GM19193 (cell line): Measurements from ENCODE around the gene PFDN2.

Experiments
- POLR2A ChIP-seq: IDR thresholded peaks from 4 replicates; pipeline ENCODE4 v1.6.1; 2011; ENCODE audit not compliant: insufficient read depth, insufficient read length; ENCODE audit errors: extremely low read depth

The PFDN2 gene

DNA sequence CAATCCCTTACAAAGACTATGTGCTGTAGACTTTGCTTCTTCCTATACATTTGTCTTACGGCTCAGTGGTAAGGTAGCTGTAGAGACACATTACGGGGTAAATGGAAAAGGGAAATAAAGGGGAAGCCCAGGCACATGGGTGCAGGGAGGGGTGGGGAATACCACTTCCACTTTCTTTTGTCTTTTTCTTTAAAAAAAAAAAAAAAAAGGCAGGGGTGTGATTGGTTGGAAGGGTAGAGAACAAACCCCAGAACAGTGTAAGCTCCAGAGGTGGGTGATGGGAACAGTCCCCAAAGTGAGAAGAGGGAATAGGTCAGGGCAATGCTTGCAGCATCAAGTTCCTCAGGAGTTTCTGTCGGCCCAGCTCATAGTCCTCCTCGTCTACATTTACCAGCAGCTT is 4.0 kb upstream of the PFDN2 start:
- no peak for TF ChIP-seq POLR2A

DNA sequence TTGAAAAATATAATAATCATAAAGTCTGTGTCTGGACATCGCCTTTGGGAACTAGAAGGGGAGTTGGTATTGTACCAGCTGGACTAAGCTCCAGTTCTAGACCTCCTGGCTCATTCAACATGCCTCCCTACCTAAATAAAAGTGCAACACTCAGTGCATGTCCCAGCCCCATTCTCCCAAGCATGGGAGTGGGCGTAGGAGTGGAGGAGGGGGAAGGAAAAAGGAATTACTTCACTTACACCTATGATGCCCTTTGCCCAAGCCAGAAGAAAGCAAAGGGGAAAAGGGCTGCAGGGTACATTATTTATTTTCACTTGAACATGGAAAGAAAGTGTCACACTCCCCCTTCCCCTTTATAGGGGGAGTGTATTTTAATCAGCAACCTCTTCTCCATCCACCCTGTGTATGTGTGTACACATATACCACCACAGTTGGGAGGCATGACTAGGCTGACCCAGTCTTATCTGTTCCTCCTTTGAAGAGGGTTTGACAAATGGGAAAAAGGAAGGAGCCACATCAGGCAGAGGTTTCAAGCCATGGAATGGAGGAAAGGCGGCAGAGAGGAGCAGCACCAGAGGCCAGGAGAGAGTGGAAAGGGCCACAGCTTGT is 3.3 kb upstream of the PFDN2 start:
- no peak for TF ChIP-seq POLR2A

DNA sequence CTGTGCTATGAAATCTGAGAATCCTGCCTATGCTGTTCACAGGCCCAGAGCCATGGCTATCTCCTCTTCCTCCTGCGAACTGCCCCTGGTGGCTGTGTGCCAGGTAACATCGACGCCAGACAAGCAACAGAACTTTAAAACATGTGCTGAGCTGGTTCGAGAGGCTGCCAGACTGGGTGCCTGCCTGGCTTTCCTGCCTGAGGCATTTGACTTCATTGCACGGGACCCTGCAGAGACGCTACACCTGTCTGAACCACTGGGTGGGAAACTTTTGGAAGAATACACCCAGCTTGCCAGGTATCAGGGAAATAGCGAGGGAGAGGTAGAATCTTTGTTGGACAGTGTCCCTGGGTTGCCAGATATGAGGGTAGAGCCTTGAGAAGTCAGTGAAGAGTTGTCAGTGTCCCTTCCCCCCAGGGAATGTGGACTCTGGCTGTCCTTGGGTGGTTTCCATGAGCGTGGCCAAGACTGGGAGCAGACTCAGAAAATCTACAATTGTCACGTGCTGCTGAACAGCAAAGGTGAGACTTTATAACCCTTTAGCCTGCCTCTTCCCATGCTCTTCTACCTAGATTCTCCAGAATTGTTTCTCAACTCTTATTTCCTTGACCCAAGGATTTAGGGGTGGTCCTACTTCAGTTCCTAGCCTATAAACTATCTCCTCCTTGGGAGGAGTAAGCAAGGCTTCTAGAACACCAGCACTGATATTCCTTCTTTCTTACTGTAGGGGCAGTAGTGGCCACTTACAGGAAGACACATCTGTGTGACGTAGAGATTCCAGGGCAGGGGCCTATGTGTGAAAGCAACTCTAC is 1.5 kb upstream of the PFDN2 start:
- no peak for TF ChIP-seq POLR2A

DNA sequence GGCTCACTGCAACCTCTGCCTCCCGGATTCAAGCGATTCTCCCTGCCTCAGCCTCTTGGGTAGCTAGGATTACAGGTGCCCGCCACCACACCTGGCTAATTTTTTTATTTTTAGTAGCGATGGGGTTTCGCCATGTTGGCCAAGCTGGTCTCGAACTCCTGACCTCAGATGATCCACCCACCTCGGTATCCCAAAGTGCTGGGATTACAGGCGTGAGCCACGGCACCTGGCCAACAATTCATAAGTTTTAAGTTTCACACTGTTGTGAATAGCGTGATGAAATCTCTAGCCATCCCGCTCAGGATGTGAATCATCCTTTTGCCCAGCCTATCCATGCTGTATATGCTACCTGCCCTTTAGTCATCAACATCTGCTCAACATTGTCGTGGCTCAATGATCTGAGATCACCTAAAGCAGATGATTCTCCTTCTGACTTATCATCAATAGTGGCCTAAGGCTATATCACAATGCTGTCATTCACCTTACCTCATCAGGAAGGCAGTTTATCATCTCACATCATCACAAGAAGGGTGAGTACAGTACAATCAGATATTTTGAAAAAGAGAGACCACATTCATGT is 2.6 kb downstream of the PFDN2 start:
- TF ChIP-seq POLR2A, result no peak

DNA sequence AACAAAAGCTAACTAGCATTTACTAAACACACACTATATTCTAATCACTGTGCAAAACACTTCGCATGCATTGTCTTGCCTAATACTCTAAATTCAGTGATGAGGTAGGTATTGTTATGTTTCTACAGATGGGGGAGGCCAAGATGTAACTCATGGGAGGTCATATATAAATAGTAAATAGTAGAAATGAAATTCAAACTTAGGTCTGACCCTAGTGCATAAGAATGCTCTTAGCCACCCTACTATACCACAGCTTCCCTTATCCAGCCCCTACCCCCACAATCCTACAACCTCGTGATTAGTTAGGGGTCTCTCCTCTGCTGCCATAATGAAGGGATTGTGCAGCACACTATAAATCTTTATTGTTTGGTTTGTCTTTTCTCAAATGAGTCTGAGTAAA is 3.3 kb downstream of the PFDN2 start:
- no peak for TF ChIP-seq POLR2A

DNA sequence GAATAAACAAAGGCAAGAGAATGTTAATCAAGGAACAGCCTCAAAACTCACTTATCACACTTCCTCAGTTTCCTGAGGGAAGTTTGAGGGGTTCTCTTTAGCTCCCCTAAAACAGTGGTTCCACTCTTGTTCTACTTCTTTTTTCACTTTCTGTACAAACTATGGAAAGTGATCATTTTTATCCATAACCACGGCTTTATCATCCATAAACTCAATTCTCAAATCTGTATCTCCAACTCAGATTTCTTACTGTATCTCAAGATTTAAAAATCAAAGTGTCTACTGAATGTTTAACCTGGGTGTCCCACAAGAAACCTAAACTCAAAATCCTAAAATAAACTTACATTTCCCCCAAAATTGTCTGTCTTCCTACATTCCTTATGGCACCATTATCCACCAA is 3.9 kb downstream of the PFDN2 start:
- no peak for TF ChIP-seq POLR2A

DNA sequence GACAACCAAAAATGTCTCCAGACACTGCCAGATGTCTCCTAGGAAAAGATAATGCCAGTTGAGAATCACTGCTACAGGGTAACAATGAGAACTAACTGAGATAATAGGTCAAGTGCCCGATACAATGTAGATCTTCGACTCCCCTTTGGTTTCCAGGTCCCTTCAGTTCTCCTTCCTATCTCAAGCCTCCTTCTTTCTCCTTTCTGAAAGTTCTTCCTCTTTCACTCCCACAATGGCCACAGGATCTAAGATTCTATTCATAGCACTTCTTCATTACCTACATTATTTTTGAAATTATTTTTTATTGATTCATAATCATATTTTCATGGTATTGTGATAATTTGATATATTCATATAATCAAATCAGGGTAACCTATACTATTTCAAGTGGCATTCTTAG is 6.3 kb downstream of the PFDN2 start:
- no peak for TF ChIP-seq POLR2A

DNA sequence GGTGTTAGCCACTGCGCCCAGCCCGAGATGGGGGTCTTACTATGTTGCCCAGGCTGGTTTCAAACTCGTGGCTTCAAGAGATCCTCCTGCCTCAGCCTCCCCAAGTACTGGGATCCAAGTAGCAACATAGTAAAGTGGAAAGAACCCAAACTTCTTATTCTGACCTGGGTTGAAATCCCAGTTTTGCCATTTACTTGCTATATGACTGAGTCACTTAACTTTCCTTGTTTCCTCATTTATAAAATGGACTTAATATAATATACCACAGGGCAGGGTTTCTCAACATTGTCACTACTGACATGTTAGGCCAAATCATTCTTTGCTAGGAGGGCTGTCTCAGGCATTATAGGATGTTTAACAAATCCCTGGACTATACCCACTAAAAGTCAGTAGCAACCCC is 6.7 kb downstream of the PFDN2 start:
- TF ChIP-seq POLR2A, result no peak

DNA sequence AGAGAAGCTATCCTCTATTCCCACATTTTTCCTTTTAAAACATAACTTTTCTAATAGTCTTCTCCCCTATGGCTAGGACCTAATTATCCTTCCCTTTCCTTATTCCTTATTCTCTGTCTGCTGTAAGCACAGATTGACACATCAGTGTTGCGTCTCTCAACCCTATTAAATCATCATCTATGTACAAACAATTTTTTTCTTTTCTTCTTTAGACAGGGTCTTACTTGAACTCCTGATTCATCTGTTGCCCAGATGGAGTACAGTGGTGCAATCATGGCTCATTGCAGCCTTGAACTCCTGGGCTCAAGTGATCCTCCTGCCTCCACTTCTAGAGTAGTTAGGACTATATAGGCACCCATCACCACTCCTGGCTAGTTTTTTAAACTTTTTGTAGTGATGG is 11.4 kb downstream of the PFDN2 start:
- no peak for TF ChIP-seq POLR2A

DNA sequence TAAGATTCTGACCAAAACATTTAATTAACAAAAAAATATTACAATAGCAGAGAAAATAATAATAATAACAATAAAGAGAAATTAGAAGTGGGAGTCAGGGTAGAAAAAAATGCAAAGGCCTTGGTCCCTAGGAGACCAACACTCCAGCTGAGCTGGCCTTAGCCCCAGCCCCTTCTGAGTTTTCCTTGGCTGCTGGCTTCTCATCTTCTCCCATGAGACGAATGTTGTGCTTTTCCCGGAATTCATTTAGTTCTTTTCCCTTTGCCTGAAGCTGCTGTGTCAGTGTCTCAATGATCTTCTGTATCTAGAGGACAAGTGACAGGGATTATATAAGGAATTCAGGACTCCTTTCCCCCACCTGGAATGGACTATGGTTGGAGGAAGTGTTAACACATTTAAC is 17.3 kb downstream of the PFDN2 start:
- TF ChIP-seq POLR2A, result no peak

DNA sequence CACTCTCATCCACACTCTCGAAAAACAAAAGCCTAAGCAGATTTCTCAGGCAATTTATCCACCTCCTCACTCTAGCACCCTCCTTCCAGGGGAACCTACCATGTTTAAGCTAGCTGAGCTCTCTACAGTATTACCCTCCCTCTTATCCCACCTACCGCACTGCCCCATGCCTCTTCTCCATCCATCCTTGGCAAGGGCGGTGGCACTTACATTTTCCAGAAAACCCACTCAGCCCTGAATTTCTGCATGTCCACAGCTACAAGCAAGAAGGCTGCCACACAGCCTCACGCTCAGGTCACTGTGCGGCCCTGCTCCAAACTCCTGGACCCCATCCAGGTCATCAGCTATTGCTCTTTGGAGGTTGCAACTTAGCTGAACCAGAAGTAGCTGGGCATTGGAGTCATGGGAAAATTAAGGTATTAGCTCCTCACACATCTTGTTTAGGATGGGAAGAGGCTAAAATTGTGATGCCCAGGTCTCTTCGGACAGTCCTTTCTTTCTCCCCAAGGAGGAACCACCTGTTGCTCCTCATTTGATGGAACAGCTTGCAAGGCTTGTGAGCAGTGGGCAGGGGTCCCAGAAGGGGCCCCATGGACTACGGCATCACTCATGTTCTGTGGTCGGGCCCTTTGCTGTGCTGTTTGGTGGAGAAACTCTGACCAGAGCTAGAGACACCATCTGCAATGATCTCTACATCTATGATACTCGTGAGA is 18.6 kb downstream of the PFDN2 start:
- no peak for TF ChIP-seq POLR2A

DNA sequence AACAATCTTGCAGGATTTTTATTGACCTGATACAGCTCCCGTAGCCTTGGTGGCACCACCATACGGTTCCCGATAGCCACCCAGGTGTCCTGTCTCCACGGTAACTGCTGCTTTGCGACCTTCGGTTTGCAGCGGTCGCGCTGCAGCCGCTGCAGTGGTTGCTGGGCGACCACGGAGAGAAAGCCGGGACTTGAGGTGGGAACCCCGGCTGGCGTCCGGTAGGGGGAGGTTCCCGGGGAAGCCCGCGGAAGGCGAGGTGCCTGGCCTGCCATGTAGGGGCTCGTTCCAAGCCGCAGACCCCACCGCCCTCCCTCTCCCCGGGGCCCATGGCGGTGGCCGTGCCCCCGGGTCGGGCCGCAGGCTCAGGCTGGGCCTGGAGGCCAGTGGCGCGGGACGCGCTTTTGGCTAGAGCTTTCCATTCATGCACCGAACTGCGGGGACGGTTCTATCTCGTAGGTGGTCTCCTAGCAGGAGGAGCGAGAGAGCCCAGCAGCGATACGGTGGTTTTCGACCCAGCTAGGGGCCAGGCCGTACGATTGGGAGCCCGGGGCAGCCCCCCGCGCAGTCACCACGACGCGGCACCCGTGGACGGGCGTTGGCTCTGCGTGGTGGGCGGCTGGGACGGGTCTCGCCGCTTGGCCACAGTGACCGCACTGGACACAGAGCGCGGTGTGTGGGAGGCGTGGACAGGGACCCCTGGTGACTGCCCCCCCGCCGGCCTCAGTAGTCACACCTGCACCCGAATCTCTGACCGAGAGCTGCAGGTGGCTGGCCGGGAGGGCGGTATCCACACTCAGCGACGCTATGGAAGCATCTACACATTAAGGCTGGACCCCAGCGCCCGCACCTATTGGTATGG is 19.4 kb downstream of the PFDN2 start, which contains the start of gene KLHDC9:
Gene KLHDC9, plus strand, starts transcription at position 152 of the 859 bp plus-strand sequence. Its CDS starts 175 bp downstream, at position 327.
- TF ChIP-seq POLR2A, result peak; percentile 26

DNA sequence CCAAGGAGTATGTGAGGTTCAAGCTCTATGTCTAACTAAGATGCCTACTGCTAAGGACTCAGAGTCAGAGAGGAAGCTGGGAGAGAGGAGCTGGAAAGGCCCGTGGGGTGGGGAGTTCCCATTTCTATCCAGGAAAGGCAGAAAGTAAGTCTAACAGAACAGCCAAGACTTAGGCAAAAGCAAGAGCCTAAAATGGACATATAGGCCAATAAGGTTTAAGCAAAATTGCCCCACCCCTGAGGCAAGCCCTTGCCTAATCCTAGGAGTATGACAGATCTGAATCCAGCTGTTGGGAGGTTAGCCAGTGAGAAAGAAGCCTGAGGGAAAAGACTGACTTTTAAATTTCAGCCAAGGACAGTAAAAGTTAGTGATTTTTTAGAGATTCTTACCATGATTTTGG is 21.3 kb downstream of the PFDN2 start:
- no peak for TF ChIP-seq POLR2A

DNA sequence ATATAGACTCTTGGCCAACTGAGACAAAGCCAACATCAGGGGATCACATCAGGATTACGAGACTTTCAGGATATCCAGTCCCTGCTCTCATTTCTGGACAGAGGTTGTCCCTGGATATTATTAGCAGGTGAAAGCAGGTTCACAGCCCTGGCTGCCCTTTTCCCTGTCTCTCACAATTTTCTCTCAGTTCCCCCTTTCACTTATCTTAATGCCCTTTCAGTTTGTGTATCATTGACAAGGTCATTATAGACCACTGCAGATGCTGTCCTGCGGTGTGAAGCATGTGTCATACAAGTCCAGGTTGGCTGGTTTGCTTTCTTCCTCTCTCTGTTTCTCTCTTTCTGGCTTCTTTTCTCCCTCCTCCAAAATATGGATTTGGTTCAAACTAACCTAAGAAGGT is 21.8 kb downstream of the PFDN2 start:
- no peak for TF ChIP-seq POLR2A
